ENCODE data around the gene JAGN1. TPM values are rescaled to one million over a fixed set of nuclear protein-coding genes. Genes with fewer than 3 reads are reported as not detected.

JAGN1 gene
- total and polyA plus RNA-seq, 9 of the 15 experiments (the other 6 are each of a cell fraction or from before 2014, with no cell fraction given): 31.6 to 77.8 (median 40.3) TPM

GRCh38 chr3:9897408-9898372, 7.3 kb downstream of the JAGN1 start:
- peak overlapping the region in 1 of 2 experiments; percentile 40; a peak in 3 of 4 replicates for H3K9ac ChIP-seq (ENCODE audit: insufficient read depth in 1 of 2, low read depth in 2 of 2, low read length in 2 of 2)
- H3K9me3 ChIP-seq (replicated peaks; ENCODE audit: control insufficient read depth, insufficient read depth, low read depth, low read length): no peaks in the 10 kb centered on the region
- H2AFZ ChIP-seq (ENCODE audit: low read depth, low read length): peak overlapping the region; percentile 87
- peaks cover 7% of the 10 kb centered on the region for H3K9me1 ChIP-seq (ENCODE audit: control insufficient read depth, insufficient read depth, low read length)
- peaks cover 14% of the 10 kb centered on the region for H3K79me2 ChIP-seq (ENCODE audit: control insufficient read depth, insufficient read depth, low read length)
- intact Hi-C loops (cut with micrococcal nuclease) (no loop called here), in situ Hi-C loops (cut with MboI) (no loop called here)
- H3K27me3 ChIP-seq (ENCODE audit: control insufficient read depth in 2 of 2, insufficient read depth in 2 of 2, low read length in 2 of 2): no peaks in the 10 kb centered on the region
- ChIA-PET POLR2A (interaction anchor here (0.9 to 1.7 kb wide), 4 partner anchors 10 to 34 kb away, joined by 3 to 9 read pairs (median 4); no protein-coding TSS in a partner anchor), CTCF (ENCODE audit: low intra/inter-chr PET ratio) (no interaction called here)
- H3K4me2 ChIP-seq (ENCODE audit: insufficient read depth, low read length): peak overlapping the region; percentile 46
- FAIRE-seq (peak; percentile 91), DNase-seq (ENCODE audit: extremely low read depth in 1 of 4, low spot score in 3 of 4) (peak; percentile 49 to 90 (median 66)), ATAC-seq (peak; percentile 84)
- H3K27ac ChIP-seq (ENCODE audit: extremely low read depth, low read depth, low read length): peak overlapping the region; percentile 74
- 15% methylated on average over 4 of the region's 4 CpGs for WGBS (ENCODE audit: insufficient coverage, low coverage, missing lambda C conversion rate)
- H4K20me1 ChIP-seq (replicated peaks; ENCODE audit: control insufficient read depth, insufficient read depth, low read length): no peaks in the 10 kb centered on the region
- H3K4me1 ChIP-seq (replicated peaks in 1 of 2; ENCODE audit: control insufficient read depth in 2 of 2, insufficient read depth in 2 of 2, low read length in 2 of 2): peaks cover 30 to 38% of the 10 kb centered on the region in 2 experiments
- peaks cover 21% of the 10 kb centered on the region for H3K36me3 ChIP-seq (ENCODE audit: control insufficient read depth, insufficient read depth, low read length)
- H3K4me3 ChIP-seq: no peak overlapping the region
- no TSS peak for BruUV-seq (replicated peaks)
- TF ChIP-seq CBX5 (IDR thresholded peaks at IDR 0.05; ENCODE audit: borderline replicate concordance, low read depth) (peak; percentile 59; the same call in 1 of the 2 replicates), ZNF551 (CRISPR knock-in tag; IDR thresholded peaks at IDR 0.05) (no peak), ZMIZ1 (IDR thresholded peaks at IDR 0.05; ENCODE audit: low read depth in 2 of 2, low read length in 2 of 2) (no peak), JUND (IDR thresholded peaks at IDR 0.05; ENCODE audit: borderline replicate concordance, low read depth, low read length) (peak; percentile 40), JUND (tag; IDR thresholded peaks at IDR 0.05; ENCODE audit: borderline replicate concordance, low read depth, low read length) (0 out of 3 replicates have a peak, but pooled peaks have one; percentile 3), MAFF (IDR thresholded peaks at IDR 0.05; ENCODE audit: low read length) (0 out of 2 replicates have a peak, but pooled peaks have one; percentile 6), CBX3 (IDR thresholded peaks at IDR 0.05; ENCODE audit: borderline replicate concordance in 1 of 2, low read length in 2 of 2) (peak in 1 of 2 experiments; percentile 89; a peak in 1 of 3 replicates), PREB (CRISPR knock-in tag; IDR thresholded peaks at IDR 0.05) (no peak), TBP (optimal IDR thresholded peaks at IDR 0.05; ENCODE audit: low read depth, low read length) (no peak), CREB1 (IDR thresholded peaks at IDR 0.05) (no peak), CREB1 (CRISPR knock-in tag; IDR thresholded peaks at IDR 0.05) (0 out of 2 replicates have a peak, but pooled peaks have one; percentile 25), ZNF445 (CRISPR knock-in tag; IDR thresholded peaks at IDR 0.05; ENCODE audit: low read depth) (no peak), PCBP1 (IDR thresholded peaks at IDR 0.05; ENCODE audit: low read depth, low read length, poor library complexity, severe bottlenecking) (no peak), ELK3 (CRISPR knock-in tag; IDR thresholded peaks at IDR 0.05) (no peak), ZNF133 (CRISPR knock-in tag; IDR thresholded peaks at IDR 0.05) (no peak)

All from K562 (cell line).